NCI-H1105 treated with DMSO at 0.1 percent for 48 hours (cell line): Measurements from ENCODE around the gene RIOX2.

Experiments used
- DNase-seq: peaks from one replicate; lab custom pipeline; 2025; lab: John Stamatoyannopoulos, UW

RIOX2 gene

DNA sequence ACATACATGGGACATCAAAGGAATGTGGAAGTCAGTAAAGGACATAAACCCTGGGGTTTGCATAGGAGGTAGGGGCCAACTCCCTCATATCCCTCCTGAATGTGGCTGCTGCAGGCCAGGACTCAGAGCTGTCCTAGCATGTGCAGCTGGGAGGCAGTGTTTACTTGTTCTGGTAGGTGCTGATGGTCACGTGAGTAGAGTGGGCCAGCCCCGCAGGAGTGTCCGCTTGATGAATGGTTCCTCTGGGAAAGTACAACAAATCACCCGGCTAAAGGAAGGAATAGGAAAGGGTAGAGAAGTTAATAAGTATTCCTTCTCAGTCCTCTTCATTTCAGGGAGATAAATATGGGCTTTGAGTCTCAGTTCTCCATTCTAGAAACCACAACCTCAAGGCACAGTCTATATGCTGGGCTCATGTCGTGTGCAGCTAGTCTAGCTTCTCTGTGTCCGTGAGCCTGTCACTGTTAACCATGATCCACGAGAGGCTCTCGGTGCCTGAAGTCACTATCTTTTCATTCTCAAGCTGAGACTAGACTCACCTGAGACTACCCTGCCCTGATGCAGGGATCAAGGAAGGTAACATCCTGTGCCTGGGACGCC, 17.9 kb downstream of the RIOX2 start:
- DNase-seq = no peak

DNA sequence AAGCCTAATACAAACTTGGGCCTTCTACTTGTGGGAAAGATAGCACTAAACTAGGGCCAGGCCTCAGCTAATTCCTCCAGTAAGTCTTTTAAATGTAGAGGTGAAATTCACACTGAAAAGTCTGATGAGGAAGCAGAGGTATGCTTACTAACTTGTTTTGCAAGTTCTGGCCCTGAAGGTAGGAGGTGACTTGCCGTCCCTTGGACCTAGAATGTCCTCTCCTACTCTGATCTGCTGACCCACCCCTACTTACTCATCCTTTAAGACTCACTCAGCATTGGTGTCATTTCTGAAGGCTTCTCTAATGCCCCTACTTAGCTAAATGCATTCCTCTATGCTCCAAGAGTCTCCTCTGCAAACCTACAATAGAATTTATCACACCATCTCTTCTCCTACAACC, 19.4 kb downstream of the RIOX2 start:
- no peak for DNase-seq

DNA sequence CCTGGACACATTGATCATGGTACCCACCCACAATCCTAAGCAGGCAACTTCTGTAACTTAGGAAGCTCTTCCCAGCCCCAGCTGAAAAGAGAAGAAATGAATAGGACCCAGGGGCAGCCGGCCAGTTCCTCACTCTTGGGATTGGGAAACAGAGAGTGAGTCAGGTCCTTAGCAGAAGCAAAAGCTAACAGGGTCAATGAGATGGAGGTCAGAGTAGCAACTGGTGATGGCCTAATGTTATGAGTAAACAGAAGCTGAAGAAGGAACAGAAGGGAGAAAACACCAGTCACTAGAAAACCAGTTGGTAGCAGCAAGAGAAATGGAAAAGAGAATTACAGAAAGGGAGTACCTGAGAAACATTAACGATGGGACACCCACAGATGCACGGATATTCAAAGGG, 20.0 kb downstream of the RIOX2 start:
- DNase-seq = no peak

DNA sequence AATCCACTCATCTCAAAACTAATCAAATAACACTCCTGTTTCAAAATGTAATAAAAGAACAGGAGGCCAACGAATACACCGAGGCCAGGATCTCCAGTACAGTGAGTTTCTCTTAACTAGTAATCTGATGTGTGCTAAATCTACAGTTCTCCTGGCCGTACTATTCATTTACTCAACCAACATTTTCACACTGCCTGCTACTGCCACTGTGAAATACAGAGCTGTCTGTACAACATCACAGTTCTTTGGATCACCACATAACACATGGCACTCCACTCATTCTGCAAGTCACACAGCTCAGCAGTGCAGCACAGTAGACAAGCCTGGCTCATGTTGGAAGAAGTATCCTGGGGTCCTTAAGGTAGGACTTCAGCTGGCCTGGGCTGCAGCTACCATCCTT, 21.9 kb downstream of the RIOX2 start:
- DNase-seq = no peak

DNA sequence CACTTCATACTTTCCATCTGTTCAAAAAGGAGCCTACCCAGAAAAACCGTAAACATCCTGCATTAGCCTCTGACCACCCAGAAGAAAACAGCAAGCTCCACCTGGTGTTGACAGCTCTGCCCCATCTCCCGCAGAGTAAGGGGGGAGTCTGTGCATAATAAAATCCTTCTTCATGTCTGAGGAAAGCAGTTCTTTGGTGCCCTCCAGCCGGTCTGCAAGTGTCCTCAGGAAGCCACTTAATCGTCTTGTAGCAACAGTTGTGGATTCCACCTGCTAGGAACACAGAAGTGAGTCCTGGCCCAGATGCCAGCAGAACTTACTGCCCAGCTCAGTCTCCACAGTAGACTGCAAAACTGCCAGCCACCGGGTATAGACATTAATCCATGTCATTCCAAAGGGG, 22.5 kb downstream of the RIOX2 start:
- no peak for DNase-seq

DNA sequence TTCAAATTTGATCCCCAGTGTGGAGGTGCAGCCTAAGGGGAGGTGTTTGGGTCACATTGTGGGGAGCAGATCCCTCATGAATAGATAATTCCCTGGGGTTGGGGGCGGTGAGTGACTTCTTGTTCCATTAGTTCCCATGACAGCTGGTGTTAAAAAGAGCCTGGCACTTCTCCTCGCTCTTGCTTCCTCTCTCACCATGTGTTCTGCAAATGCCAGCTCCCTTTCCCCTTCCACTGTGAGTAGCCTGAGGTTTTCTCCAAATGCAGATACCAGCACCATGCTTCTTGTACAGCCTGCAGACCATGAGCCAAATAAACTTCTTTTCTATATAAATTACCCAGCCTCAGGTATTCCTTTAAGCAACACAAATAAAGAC, 23.1 kb downstream of the RIOX2 start:
- no peak for DNase-seq

DNA sequence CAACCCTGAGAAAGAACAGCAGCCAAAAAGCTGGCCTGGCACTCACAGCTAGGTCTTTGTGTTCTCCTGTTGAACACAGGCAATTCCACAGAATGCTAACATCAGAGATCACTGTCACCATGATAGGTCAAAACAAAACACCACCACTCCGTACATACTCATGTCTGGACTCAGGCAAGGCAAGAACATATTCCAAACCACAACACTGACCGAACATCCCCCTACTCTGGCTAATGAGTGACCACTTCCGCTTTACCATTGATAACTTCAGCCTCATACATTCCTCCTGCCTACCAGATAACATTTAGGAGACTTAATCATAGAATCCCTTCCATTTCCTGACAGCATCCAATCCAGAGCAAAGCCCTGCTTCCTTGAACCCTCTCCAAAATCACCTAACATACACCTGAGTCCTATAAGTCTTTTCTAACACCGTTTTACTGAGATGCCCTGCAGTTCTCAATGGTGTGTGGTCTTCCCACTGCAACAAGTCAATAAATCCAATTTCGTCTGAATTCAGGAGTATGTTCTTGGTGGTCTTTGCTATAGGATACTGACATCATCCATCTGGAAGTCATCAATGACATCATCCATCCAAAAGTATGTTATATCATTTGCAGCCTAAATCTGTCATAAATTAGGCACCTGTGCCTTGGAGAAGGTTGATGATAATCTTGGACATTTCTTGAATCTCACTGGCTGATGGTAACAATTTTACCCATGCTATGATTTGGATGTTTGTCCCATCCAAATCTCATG, 23.7 kb downstream of the RIOX2 start:
- DNase-seq = no peak

DNA sequence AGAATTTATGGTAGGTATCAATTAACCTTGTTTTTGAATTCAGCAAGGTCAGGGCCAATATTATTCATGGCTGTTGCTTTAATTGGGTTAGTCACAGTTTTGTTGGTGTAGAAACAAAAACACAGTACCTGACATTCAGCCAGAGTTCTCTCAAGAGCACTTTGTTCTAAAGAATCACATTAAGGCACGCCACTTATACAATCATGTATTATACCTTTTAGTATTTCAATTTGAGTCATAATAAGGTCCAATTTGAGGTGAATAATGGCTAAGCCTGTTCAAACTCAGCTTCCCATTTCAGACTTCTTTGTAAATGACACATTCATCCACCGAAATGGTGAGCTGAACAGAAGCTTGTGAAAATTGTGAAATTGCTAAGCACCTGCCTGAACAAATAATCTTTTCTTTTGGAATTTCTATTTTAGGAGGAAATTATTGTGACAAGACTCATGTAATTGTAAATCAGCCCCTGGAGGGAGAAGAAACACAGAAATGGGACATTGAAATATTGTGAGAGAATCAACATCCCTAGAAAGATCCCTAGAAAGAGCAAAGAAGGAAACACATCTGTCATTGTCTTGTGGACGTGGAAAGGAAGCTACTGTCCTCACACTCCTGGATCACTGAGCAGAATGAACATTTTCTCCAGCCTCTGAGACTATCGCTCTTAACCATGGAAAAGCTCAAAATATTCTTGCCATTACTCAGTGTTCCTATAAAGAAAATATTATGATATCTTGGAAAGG, 29.3 kb downstream of the RIOX2 start:
- DNase-seq = peak; percentile 95

DNA sequence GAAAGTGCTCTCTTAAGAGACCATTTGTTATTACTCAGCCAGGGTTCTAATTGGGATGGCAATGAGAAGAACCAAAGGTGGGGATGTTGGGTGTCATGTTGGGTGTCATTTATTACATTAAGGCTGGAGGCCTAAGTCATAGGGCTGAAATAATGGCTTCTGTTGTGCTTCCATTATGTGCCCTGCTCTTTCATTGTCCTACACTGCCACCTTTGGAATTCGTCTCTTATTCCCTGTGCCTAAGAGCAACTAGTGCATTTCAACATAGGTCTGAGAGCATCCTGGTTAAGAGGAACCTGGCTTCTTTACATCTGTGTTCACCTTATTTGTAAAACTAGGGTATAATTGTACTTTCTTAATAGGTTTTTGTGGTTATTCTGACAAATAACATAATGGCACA, 32.2 kb downstream of the RIOX2 start:
- DNase-seq = peak; percentile 21

DNA sequence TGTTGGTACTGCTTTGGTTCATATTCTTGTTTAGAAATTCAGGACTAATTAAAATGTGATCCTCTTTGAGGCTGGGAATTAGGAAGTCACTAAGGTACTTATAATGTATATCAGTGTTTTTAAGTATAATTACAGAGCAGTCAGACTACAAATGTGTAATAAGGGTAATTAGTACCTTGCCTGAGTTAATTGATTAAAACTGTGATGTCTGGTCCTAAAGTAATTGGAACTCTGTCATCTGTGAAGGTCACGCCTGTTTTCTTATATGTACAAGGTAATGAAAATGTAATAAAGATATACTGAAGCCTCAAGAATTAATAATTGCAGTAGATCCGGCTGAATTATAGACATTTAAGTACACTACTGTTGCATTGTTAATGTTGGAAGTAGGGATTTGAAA, 32.8 kb downstream of the RIOX2 start:
- DNase-seq = no peak

DNA sequence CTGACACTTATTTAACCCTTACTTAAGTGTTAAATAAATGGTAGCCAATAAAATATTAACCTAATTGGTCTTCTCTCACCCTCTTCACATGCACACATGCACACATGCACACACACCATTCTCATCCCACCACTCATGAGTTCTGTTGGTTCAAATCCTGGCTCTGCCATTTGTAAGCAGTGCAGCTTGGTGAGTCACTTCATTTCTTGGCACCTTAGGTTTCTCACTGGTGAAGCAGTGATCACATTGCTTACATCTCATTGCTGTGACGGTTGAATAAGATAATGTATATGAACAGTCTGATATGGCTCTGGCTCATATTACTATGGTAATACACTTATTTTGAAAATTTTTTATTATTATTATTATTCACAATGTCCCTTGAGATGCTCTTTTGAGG, 33.8 kb downstream of the RIOX2 start:
- DNase-seq = no peak

DNA sequence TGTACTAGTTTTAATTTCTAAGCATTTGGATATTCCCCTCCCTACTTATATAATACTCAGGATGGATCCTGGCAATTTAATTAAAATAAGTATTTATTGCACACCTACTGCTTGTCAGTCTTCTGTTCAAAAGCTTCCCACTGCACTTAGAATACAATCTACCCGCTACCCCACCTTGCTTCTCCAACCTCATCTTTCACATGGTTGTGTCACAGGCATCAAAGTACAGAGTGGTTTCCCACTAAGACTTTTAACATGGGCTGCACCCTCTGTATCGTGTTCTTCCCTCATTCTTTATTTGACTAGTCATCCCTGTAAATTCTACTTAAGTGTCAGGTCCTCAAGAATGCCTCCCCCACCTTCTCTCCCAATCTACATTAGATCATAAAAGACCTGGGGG, 35.0 kb downstream of the RIOX2 start:
- DNase-seq = no peak

DNA sequence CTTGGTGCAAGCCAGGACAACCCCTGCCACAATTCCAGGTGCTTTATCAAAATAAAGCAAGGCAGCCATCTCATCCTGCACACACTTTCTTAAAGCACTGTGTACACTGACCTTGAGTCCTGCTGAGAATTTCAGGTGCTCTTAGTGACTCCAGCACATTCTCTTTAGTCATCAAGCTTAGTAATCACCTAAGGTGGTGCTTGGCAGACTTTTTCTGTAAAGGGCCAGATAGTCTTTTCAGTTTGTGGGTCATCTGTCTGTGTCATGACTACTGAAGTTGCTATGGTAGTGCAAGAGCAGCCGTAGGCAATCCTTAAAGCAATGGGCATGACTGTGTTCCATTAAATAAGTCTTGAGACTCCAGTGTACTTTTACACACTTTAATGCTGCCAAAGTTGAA, 36.4 kb downstream of the RIOX2 start:
- no peak for DNase-seq

DNA sequence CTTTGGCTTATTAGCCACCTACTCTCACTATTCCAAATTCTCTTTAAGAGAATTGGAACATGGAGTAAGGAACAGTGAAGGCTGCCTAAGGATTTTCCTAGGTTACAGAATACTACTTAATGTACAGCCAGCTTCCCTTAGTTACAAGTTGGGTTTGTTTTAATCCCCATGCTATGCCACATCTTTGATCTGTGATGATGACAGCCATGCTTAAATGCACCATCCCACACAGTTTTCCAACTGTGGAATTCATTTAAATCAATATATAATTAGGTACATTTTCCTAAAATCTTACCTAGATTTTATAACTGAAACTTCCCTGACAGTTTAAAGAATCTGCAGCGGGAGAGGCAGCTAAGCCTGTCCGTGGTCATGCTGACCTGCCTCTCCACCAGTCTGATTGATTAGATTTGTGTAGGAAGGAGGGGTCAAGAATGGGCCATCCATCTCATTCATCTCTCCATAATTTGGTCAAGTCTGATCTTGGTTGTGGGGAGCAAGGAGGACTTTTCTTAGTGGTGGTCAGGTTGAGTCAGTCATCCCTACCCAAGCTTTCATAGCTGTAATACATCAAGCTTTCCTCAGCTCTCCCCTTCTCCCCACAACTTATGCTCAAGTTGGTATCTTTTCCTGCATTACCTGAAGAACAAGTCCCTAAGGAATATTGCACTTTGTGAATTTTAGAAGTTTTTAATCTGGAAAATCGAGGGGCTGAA, 37.1 kb downstream of the RIOX2 start:
- no peak for DNase-seq

DNA sequence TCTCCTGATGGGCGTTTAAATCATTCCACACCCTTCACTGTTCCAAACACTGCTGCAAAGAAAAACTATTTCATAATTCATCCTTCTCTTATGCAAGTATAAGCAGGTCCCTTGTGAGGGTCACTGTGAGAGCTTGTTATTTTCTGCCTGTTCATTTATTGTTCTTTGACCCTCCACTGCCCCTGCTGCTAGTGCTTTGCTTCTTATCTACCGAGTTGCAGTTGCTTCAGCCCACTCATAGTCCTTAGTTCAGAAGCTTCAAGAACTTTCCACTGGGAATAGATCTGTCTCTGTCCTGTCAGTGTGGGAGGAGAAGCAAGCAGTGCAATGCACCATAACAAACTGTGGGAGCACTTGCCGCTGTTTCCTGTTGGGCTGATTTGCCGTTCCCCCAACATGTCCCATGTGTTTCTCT, 39.8 kb downstream of the RIOX2 start:
- DNase-seq = no peak

DNA sequence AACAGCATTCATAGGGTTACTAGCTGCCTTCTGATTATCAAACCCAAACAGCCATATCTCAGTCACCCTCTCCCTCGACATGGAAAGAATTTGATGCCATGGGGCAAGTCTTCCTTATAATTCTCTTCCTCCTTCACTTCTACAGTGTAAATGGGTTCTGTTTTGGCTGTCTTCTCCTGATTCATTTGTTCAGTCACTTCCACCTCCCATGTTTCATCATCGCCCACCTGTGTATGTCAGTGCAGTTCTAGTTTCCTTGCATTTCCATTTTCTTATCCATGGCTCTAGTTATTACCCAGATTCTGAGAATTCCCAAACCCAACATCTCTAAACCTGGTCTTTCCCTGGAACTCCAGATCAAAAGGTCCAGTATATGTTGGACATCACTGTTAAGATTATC, 41.0 kb downstream of the RIOX2 start:
- no peak for DNase-seq

DNA sequence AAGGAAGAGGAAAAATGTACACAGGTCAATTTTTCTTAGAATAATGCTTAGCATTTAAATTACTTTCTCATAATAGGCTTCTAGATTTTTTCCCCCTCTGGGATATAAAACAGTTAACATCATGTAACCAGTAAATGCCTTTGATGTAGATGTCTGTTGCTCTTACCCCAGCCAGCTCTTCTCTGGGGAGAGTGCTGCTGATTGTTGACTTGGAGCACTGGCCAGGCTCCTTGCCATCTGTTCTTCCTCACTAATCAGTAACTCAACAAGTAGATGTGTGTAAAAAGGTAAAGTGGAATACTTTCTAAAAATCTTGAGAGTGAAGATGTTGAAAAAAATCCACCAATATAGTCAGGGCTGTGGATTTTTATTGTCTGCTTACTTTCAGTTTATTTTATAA, 42.2 kb downstream of the RIOX2 start:
- DNase-seq = no peak

DNA sequence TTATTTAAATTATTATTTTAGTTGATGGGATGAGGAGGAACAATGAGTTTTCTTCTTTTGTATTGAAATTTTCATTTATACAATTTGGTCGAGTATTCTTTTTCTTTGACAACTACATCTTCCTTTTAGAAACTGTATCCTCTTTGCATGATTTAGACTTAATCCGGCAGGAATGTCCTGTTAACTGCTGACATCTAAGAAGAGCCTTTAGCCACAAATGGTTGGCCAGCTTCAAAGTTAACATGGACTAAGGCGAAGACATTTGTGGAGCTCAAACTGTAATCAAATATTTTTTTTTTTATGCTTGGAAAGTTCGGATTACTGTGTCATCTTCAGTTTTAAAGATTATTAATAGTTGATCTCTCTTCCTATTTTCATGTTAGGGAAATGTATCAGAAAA, 43.2 kb downstream of the RIOX2 start:
- no peak for DNase-seq

DNA sequence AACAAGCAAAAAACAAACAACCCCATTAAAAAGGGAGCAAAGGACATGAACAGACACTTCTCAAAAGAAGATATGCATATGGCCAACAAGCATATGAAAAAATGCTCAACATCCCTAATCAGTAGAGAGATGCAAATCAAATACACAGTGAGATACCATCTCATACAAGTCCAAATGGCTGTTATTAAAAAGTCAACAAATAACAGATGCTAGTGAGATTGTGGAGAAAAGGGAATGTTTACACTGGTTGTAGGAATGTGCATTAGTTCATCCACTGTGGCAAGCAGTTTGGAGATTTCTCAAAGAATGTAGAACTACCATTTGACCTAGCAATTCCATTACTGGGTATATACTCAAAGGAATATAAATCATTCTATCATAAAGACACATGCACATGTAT, 44.5 kb downstream of the RIOX2 start:
- DNase-seq = no peak

DNA sequence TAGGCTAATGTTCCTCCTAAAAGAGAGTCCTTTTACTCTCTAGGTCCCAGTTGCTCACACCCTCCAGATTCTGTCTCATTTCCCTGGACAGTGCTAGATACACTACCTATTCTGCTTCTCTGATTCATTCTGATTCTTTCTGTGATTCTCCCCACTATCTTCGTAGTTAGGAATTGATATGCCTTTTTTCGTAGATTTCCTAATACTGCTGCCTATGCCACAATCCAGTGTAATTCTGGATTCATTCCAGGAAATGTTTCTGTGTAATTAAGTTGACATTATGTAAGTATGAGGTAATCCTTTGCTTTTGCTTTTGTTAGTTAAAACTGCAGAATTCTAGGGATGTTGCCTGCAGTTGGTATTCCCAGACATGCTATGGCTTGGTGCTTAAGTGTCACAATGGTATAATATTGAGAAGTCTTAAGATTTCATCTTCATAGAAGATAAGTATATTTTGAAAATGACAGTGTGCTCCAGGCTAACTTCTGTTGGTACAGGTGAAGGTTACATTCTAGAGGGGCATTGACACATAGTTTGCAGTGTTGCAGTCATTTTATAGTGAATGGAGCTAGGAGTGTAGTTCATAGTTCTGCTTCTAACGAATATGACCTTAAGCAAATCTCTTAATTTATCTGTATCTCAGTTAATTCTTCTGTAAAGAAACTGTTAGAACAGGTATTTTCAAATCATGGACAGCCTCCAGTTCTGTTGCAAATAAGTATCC, 54.3 kb downstream of the RIOX2 start:
- DNase-seq = no peak

DNA sequence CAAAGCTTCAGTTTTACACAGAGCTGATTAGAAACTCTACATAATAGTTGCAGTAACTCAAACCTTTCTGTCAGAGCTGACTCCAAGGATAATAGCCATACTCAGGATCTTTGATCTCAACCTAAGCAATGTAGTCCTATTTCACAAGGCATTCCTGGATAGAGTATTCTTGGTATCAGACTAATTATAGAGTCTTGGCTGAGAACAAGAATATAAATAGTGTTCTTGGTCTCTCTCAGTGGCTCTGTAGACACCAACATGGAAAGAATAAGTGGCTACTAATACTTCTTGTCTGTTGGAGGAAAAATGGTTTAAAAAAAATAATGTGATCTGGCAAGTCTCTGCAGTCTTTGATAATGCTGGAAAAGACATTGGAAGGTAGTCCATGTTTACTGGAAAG, 55.7 kb downstream of the RIOX2 start:
- DNase-seq = no peak

DNA sequence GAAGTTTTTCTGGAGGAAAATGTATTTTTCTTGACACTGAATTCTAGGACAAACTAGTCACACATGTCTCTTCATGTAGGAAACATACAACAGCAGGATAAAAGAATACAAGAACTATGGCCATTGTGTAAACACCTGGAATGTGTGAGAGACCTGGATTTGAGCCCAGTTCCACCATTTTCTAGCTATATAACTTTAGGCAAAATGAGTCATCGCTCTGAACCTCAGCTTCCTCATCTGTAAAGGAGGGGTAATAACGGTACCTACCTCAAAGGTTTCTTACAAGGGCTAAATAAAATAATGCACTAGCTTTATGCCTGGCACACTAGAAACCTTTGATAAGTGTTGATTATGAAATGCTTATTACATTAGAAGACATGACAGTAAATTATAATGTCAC, 57.8 kb downstream of the RIOX2 start:
- no peak for DNase-seq
